GM12873 (cell line): ENCODE results near the gene SPEM1.

Experiments used
- CTCF ChIP-seq: IDR thresholded peaks from 2 replicates; pipeline ENCODE4 v1.5.1; 2012; ENCODE audit warnings: low read depth, mild to moderate bottlenecking, moderate library complexity, low read length, control low read depth; ENCODE audit not compliant: insufficient read depth; ENCODE audit errors: missing control alignments

Gene SPEM1

GRCh38 chr17:7408252-7408727 lies 11.8 kb upstream of the SPEM1 start:
- TF ChIP-seq CTCF: no peak

DNA sequence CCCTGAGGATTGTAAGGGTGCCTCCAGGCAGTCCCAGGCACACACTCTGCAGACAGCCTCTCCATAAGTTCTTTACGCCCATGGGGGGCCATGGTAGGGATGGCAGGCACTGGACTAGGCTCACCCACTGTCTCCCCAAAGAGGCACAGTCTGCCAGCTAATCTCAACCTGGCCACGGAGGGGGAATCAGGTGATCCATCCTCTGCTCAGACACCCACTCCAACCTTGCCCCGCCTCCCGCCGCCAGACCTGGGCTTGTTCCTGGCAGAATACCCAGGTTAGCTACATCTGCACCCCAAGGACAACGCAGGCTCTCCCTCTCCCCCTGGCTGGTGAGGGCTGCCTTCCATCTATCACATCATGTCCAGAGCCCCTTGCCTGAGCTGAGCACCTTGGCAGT lies 11.3 kb upstream of the SPEM1 start:
- TF ChIP-seq CTCF: no peak

GRCh38 chr17:7409716-7410115 lies 10.4 kb upstream of the SPEM1 start:
- TF ChIP-seq CTCF: no peak

GRCh38 chr17:7410634-7411426 lies 9.3 kb upstream of the SPEM1 start:
- TF ChIP-seq CTCF: no peak

DNA sequence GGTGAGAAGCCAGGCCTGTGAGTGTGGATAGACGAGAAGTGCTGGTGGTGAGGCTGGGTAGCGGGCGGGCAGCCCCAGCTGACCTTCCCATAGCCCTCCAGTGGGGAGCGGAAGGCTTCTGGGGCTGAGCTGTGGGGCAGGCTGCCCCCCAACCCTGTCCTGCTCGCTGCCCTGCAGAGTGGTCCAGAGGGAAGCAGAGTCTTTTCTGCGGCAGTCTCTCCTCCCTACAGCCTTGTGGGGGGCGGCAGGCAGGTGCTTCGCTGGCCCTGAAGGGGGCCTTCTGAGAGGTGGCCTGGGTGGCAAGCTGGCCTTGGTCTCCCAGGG lies 8.7 kb upstream of the SPEM1 start:
- no peak for TF ChIP-seq CTCF

DNA sequence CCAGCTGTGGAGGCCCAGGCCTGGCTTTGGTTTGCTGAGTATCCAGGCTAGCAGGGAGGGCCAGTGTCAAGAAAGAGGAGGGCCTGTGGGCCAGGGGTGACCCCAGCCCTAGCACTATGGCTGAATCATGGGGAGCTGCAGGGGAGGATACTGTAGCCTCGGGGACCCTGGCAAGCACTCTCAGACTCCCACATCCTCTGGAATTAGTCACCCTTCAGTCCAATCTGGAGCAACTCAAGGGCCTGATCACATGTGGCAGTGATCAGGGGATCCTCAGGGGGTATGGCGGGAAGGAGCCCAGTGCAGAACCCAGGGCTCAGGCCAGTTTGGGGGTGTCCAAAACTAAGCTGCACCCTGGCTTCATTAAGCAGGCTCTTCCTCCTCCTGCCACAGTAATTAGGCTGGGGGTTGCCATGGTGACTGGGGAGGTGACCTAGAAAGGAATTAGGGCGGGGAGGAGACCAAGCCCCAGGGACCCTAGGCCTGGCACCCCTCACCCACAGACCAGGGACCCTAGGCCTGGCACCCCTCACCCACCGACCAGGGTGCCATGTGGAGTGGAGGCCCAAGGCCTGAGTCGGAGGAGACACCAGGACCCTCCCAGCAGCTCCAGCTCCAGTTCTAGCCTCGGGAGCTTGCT lies 6.7 kb upstream of the SPEM1 start:
- TF ChIP-seq CTCF: no peak

DNA sequence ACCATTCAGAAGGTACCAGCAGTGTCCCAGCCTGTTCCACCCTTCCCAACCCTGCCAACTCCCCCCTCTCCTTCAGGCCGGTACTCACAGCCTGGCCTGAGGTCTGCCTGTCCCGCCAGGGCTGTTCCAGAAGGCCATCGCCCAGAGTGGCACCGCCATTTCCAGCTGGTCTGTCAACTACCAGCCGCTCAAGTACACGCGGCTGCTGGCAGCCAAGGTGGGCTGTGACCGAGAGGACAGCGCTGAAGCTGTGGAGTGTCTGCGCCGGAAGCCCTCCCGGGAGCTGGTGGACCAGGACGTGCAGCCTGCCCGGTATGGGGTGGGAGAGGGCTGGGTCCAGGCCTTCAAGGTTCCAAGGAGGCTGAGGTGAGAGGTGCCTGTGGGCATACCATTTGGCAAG lies 5.3 kb upstream of the SPEM1 start:
- no peak for TF ChIP-seq CTCF
